AG10803 (cell line): ENCODE results near the gene KNDC1.
"Not testable (repeated sequence)": the region's sequence is repeated elsewhere in the genome, so short reads cannot be mapped to it uniquely, and the experiment has no call there.

Experiments
- DNase-seq: peaks from one replicate; pipeline ENCODE4 v3.0.0; 2010; ENCODE audit warnings: low read depth
- H3K4me3 ChIP-seq: 2 replicates; pipeline ENCODE4 v1.5.1; 2011; ENCODE audit warnings: mild to moderate bottlenecking, low read length, control low read depth
- CTCF ChIP-seq: conservative IDR thresholded peaks from 2 replicates; pipeline ENCODE4 v1.5.1; 2011; ENCODE audit warnings: mild to moderate bottlenecking, low read length, control low read depth, inconsistent platforms

Gene KNDC1

GRCh38 chr10:133150656-133151055 is 9.4 kb upstream of the KNDC1 start:
- no peak for DNase-seq
- TF ChIP-seq CTCF: no peak
- no peak overlapping the region for H3K4me3 ChIP-seq

- not testable (repeated sequence) for DNase-seq, H3K4me3 ChIP-seq
Measured at GRCh38 chr10:133151071-133151470, 8.9 kb upstream of the KNDC1 start.

GRCh38 chr10:133151543-133151972 is 8.5 kb upstream of the KNDC1 start:
- no peak overlapping the region for H3K4me3 ChIP-seq
- no peak for TF ChIP-seq CTCF
- DNase-seq: no peak

GRCh38 chr10:133154411-133154810 is 5.6 kb upstream of the KNDC1 start:
- no peak overlapping the region for H3K4me3 ChIP-seq
- no peak for TF ChIP-seq CTCF
- DNase-seq: no peak

- no peak overlapping the region for H3K4me3 ChIP-seq
- DNase-seq: no peak
- no peak for TF ChIP-seq CTCF
Measured at GRCh38 chr10:133154996-133155778, 4.8 kb upstream of the KNDC1 start.

GRCh38 chr10:133156674-133157579 is 3.1 kb upstream of the KNDC1 start:
- H3K4me3 ChIP-seq: no peak overlapping the region
- no peak for TF ChIP-seq CTCF
- peak; percentile 18 for DNase-seq

- no peak for TF ChIP-seq CTCF
- H3K4me3 ChIP-seq: no peak overlapping the region
- no peak for DNase-seq
Measured at GRCh38 chr10:133157662-133158436, 2.2 kb upstream of the KNDC1 start.
